K562 (cell line): ENCODE results near the gene CHD1L. TPM values are rescaled to one million over a fixed set of nuclear protein-coding genes. Genes with fewer than 3 reads are reported as not detected.
A peak's percentile ranks its signal among the peaks of the same experiment; 100 is the strongest.

Source experiments
- CBX5 ChIP-seq: IDR thresholded peaks from 2 replicates; pipeline ENCODE4 v1.6.1; 2014; ENCODE audit warnings: low read depth, borderline replicate concordance
- CEBPB ChIP-seq: fragments of 450-650 bp; IDR thresholded peaks from 2 replicates; pipeline ENCODE4 v1.6.1; 2016; ENCODE audit warnings: missing genetic modification characterization, missing compliant biosample characterization
- DACH1 ChIP-seq: fragments of 450-650 bp; IDR thresholded peaks from 2 replicates; pipeline ENCODE4 v1.6.1; 2018; ENCODE audit not compliant: partially characterized antibody
- EGR1 ChIP-seq: fragments of 450-650 bp; conservative IDR thresholded peaks from 2 replicates; pipeline ENCODE4 v1.6.1; 2017; ENCODE audit warnings: mild to moderate bottlenecking
- HDAC8 ChIP-seq: fragments of 450-650 bp; IDR thresholded peaks from 2 replicates; pipeline ENCODE4 v1.6.1; 2016; ENCODE audit warnings: mild to moderate bottlenecking, missing genetic modification characterization, moderate library complexity, missing compliant biosample characterization
- HDGF ChIP-seq: fragments of 450-650 bp; IDR thresholded peaks from 2 replicates; pipeline ENCODE4 v1.6.1; 2016
- HNRNPLL ChIP-seq: fragments of 200-400 bp; formaldehyde crosslinking; IDR thresholded peaks from 2 replicates; pipeline ENCODE4 v1.6.1; 2017; ENCODE audit warnings: low read length, low read depth, mild to moderate bottlenecking; ENCODE audit not compliant: poor library complexity, severe bottlenecking
- MYC ChIP-seq, 2 experiments: fragments of 250-450 bp in 1 of 2; sonication (Bioruptor Pico) in 1 of 2; IDR thresholded peaks; 2 replicates each; pipeline versions ENCODE4 v1.5.1 to v1.6.1; 2012 to 2021; ENCODE audit warnings: low read depth in 2 of 2, borderline replicate concordance in 1 of 2, improper control_type of control experiment in 1 of 2, low read length in 1 of 2, mild to moderate bottlenecking in 1 of 2, moderate library complexity in 1 of 2
- NCOR1 ChIP-seq: fragments of 450-650 bp; IDR thresholded peaks from 2 replicates; pipeline ENCODE4 v1.6.1; 2016; ENCODE audit warnings: mild to moderate bottlenecking, moderate library complexity
- PTBP1 ChIP-seq: fragments of 200-400 bp; formaldehyde crosslinking; IDR thresholded peaks from 2 replicates; pipeline ENCODE4 v1.6.1; 2017; ENCODE audit warnings: low read depth, low read length
- PYGO2 ChIP-seq: fragments of 450-650 bp; IDR thresholded peaks from 2 replicates; pipeline ENCODE4 v1.6.1; 2016; ENCODE audit warnings: mild to moderate bottlenecking, missing genetic modification characterization, moderate library complexity, missing compliant biosample characterization
- SLC30A9 ChIP-seq: fragments of 250-450 bp; sonication (Bioruptor Pico); IDR thresholded peaks from 2 replicates; pipeline ENCODE4 v1.8.0; 2022; ENCODE audit warnings: mild to moderate bottlenecking, moderate library complexity
- SMAD2 ChIP-seq: fragments of 150-350 bp; IDR thresholded peaks from 2 replicates; pipeline ENCODE4 v1.6.1; 2014; ENCODE audit warnings: low read depth, mild to moderate bottlenecking, low read length
- SNIP1 ChIP-seq: fragments of 450-650 bp; IDR thresholded peaks from 2 replicates; pipeline ENCODE4 v1.7.1; 2017; ENCODE audit warnings: low read depth, mild to moderate bottlenecking
- SP2 ChIP-seq: IDR thresholded peaks from 2 replicates; pipeline ENCODE4 v1.6.1; 2011; ENCODE audit warnings: mild to moderate bottlenecking, low read depth, low read length, moderate library complexity; ENCODE audit not compliant: poor library complexity, severe bottlenecking; ENCODE audit errors: extremely low read depth
- SREBF2 ChIP-seq: sonication (generic); formaldehyde crosslinking; IDR thresholded peaks from 2 replicates; pipeline ENCODE4 v1.4.0; 2020; ENCODE audit warnings: mild to moderate bottlenecking, missing genetic modification reagents
- TAF15 ChIP-seq: fragments of 200-400 bp; formaldehyde crosslinking; IDR thresholded peaks from 2 replicates; pipeline ENCODE4 v1.6.1; 2017; ENCODE audit warnings: mild to moderate bottlenecking, low read depth, low read length, moderate library complexity
- TCF7 ChIP-seq: sonication (generic); IDR thresholded peaks from 2 replicates; pipeline ENCODE4 v1.6.1; 2016; ENCODE audit warnings: antibody characterized with exemption, borderline replicate concordance
- XRCC3 ChIP-seq: fragments of 450-650 bp; IDR thresholded peaks from 2 replicates; pipeline ENCODE4 v1.6.1; 2017; ENCODE audit warnings: mild to moderate bottlenecking, moderate library complexity
- ZC3H4 ChIP-seq: sonication (generic); formaldehyde crosslinking; IDR thresholded peaks from 2 replicates; pipeline ENCODE4 v1.9.0; 2021; ENCODE audit warnings: missing genetic modification reagents, borderline replicate concordance
- ZNF124 ChIP-seq: sonication (generic); formaldehyde crosslinking; IDR thresholded peaks from 2 replicates; pipeline ENCODE4 v1.8.1; 2022; ENCODE audit warnings: missing genetic modification reagents
- ZNF445 ChIP-seq: fragments of 250-450 bp; sonication (Bioruptor Pico); IDR thresholded peaks from 2 replicates; pipeline ENCODE4 v1.4.0; 2020; ENCODE audit warnings: low read depth, mild to moderate bottlenecking, moderate library complexity
- polyA plus RNA-seq, 8 experiments: library from polyadenylated mRNA; depleted of rRNA in 4 of 8; stranded (reverse) in 5 of 8; unstranded in 3 of 8; fragments of >200 nt; fragmentation: Nextera tagmentation in 2 of 8; fragmentation: Illumina TruSeq in 1 of 8; extraction: Ambion mirVana in 2 of 8; extraction: Trizol in 1 of 8; gene quantifications; 2 replicates each; pipeline versions ENCODE4 v1.2.1 to v1.2.3, GENCODE V29; 2011 to 2014; ENCODE audit warnings: inconsistent platforms in 1 of 8, missing spikeins in 1 of 8
- total RNA-seq, 7 experiments: library from RNA; depleted of rRNA in 6 of 7; stranded (reverse); fragments of >200 nt in 6 of 7; fragmentation: Illumina TruSeq in 2 of 7; extraction: Trizol in 2 of 7; gene quantifications; 2 replicates each; pipeline versions ENCODE4 v1.2.1 to v1.2.3, GENCODE V29; 2011 to 2021; ENCODE audit warnings: low replicate concordance in 1 of 7
- TF ChIP-seq, protein P1 (sequence below): IDR thresholded peaks from 2 replicates; pipeline ENCODE4 v1.6.1; 2011; ENCODE audit warnings: borderline replicate concordance, low read depth, mild to moderate bottlenecking, moderate library complexity, low read length; ENCODE audit not compliant: insufficient read depth, poor library complexity, severe bottlenecking
- TF ChIP-seq, protein P2 (sequence below): fragments of 450-650 bp; formaldehyde crosslinking; IDR thresholded peaks from 2 replicates; pipeline ENCODE4 v1.4.0; 2022; ENCODE audit warnings: missing genetic modification characterization
- TF ChIP-seq, protein P3 (sequence below): sonication (generic); formaldehyde crosslinking; IDR thresholded peaks from 2 replicates; pipeline ENCODE4 v1.8.1; 2023; ENCODE audit warnings: mild to moderate bottlenecking, missing genetic modification reagents, moderate library complexity

CHD1L gene
- total and polyA plus RNA-seq, 9 of the 15 experiments (the other 6 are each of a cell fraction or from before 2014, with no cell fraction given) = 25.0 to 93.3 (median 59.1) TPM

DNA sequence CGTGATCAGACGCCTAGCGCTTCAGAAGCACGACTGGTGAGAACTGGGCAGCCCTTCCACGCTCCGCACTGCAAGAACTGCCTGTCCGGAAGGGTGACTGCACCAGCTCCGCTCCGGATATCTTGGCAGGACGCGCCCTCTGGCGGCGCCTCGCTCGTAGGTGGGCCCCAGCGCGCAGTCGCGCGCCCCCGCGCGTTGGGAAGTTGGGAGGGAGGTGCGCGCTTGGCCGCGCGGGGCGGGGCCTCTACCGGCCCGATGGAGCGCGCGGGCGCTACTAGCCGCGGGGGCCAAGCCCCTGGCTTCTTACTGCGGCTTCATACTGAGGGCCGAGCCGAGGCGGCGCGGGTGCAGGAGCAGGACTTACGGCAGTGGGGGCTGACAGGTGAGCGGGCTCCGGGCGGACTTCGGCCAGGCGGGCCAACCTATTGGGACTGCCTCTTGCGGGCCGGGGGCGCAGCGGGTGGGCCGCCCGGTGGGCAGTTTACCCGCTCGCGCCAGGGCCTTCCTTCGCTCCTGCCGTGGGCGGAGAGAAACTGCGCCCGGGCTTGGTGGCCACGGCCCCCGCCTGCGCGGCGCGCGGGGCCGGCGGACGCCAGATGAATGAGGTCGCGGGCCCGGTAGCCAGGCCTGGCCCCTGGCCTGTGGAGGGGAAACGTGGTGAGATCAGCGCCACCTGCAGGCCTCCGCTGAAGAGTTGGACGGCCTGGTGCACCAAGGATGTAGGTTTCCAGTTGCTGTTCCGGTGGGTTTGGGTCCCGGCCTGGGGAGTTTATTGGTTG is at the start of gene CHD1L (continued):
- TF ChIP-seq, protein P1, sequence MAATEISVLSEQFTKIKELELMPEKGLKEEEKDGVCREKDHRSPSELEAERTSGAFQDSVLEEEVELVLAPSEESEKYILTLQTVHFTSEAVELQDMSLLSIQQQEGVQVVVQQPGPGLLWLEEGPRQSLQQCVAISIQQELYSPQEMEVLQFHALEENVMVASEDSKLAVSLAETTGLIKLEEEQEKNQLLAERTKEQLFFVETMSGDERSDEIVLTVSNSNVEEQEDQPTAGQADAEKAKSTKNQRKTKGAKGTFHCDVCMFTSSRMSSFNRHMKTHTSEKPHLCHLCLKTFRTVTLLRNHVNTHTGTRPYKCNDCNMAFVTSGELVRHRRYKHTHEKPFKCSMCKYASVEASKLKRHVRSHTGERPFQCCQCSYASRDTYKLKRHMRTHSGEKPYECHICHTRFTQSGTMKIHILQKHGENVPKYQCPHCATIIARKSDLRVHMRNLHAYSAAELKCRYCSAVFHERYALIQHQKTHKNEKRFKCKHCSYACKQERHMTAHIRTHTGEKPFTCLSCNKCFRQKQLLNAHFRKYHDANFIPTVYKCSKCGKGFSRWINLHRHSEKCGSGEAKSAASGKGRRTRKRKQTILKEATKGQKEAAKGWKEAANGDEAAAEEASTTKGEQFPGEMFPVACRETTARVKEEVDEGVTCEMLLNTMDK = peak; percentile 91
- TF ChIP-seq HNRNPLL (peak; percentile 53), ZNF124 (CRISPR knock-in tag) (0 out of 2 replicates have a peak, but pooled peaks have one; percentile 34), SNIP1 (no peak), ZC3H4 (CRISPR knock-in tag) (no peak), EGR1 (peak; percentile 87), XRCC3 (no peak), HDGF (no peak), HDAC8 (tag) (0 out of 2 replicates have a peak, but pooled peaks have one; percentile 32), SREBF2 (CRISPR knock-in tag) (no peak), ZNF445 (CRISPR knock-in tag) (no peak), MYC (IDR thresholded peaks at IDR 0.05; ENCODE audit: low read depth, low read length) (peak; percentile 93), MYC (CRISPR knock-in tag; IDR thresholded peaks at IDR 0.05; ENCODE audit: borderline replicate concordance, low read depth) (no peak), CBX5 (no peak), SLC30A9 (no peak), TCF7 (no peak), SMAD2 (no peak), TAF15 (no peak), SP2 (no peak), PYGO2 (tag) (no peak), CEBPB (no peak), PTBP1 (no peak), NCOR1 (peak; percentile 17; the same call in 1 of the 2 replicates), DACH1 (no peak)
- TF ChIP-seq, protein P2, sequence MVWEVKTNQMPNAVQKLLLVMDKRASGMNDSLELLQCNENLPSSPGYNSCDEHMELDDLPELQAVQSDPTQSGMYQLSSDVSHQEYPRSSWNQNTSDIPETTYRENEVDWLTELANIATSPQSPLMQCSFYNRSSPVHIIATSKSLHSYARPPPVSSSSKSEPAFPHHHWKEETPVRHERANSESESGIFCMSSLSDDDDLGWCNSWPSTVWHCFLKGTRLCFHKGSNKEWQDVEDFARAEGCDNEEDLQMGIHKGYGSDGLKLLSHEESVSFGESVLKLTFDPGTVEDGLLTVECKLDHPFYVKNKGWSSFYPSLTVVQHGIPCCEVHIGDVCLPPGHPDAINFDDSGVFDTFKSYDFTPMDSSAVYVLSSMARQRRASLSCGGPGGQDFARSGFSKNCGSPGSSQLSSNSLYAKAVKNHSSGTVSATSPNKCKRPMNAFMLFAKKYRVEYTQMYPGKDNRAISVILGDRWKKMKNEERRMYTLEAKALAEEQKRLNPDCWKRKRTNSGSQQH (CRISPR knock-in tag) = no peak
- TF ChIP-seq, protein P3, sequence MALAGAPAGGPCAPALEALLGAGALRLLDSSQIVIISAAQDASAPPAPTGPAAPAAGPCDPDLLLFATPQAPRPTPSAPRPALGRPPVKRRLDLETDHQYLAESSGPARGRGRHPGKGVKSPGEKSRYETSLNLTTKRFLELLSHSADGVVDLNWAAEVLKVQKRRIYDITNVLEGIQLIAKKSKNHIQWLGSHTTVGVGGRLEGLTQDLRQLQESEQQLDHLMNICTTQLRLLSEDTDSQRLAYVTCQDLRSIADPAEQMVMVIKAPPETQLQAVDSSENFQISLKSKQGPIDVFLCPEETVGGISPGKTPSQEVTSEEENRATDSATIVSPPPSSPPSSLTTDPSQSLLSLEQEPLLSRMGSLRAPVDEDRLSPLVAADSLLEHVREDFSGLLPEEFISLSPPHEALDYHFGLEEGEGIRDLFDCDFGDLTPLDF (CRISPR knock-in tag) = peak; percentile 78; the same call in 1 of the 2 replicates
